GM23338 (cell line): ENCODE measurements around the gene C2orf78. TPM values are rescaled to one million over a fixed set of nuclear protein-coding genes. Genes with fewer than 3 reads are reported as not detected.
"Not testable (repeated sequence)": the region's sequence is repeated elsewhere in the genome, so short reads cannot be mapped to it uniquely, and the experiment has no call there.

Source experiments
- ATAC-seq: fragments of 200-7000 bp; cut with Tn5 transposase; 3 replicates; pipeline ENCODE4 v1.9.1; 2020
- DNase-seq: peaks from one replicate; pipeline ENCODE4 v3.0.0-alpha.2; 2015; ENCODE audit warnings: low spot score
- H2AFZ ChIP-seq: fragments of 200-600 bp; sonication (generic); 2 replicates; pipeline ENCODE4 v1.8.0; 2016; ENCODE audit warnings: antibody characterized with exemption, mild to moderate bottlenecking, moderate library complexity
- H3F3A ChIP-seq: fragments of 200-600 bp; sonication (generic); replicated peaks from 2 replicates; pipeline ENCODE4 v1.8.0; 2017; ENCODE audit warnings: antibody characterized with exemption, mixed run types, low read depth
- H3K27ac ChIP-seq: fragments of 200-600 bp; sonication (generic); 2 replicates; pipeline ENCODE4 v1.6.1; 2016; ENCODE audit warnings: low read depth
- H3K27me3 ChIP-seq: fragments of 200-600 bp; sonication (generic); 2 replicates; pipeline ENCODE4 v1.8.0; 2016; ENCODE audit warnings: mild to moderate bottlenecking, mixed run types, moderate library complexity; ENCODE audit not compliant: insufficient read depth
- H3K36me3 ChIP-seq: fragments of 200-600 bp; sonication (generic); 2 replicates; pipeline ENCODE4 v1.8.0; 2016; ENCODE audit warnings: mild to moderate bottlenecking; ENCODE audit not compliant: insufficient read depth
- H3K4me1 ChIP-seq: fragments of 200-600 bp; sonication (generic); 2 replicates; pipeline ENCODE4 v1.8.0; 2016; ENCODE audit warnings: mild to moderate bottlenecking, moderate library complexity; ENCODE audit not compliant: insufficient read depth
- H3K4me2 ChIP-seq: fragments of 200-600 bp; sonication (generic); 2 replicates; pipeline ENCODE4 v1.7.1; 2017; ENCODE audit warnings: mixed run types
- H3K4me3 ChIP-seq: fragments of 200-600 bp; sonication (generic); 2 replicates; pipeline ENCODE4 v1.6.1; 2016; ENCODE audit warnings: mixed run types
- H3K79me2 ChIP-seq: fragments of 200-600 bp; sonication (generic); replicated peaks from 2 replicates; pipeline ENCODE4 v1.8.0; 2017; ENCODE audit warnings: mild to moderate bottlenecking; ENCODE audit not compliant: insufficient read depth
- H3K9me2 ChIP-seq: fragments of 200-600 bp; sonication (generic); 2 replicates; pipeline ENCODE4 v1.8.0; 2017; ENCODE audit not compliant: insufficient read depth
- H4K20me1 ChIP-seq: fragments of 200-600 bp; sonication (generic); replicated peaks from 2 replicates; pipeline ENCODE4 v1.8.0; 2017; ENCODE audit warnings: mild to moderate bottlenecking; ENCODE audit not compliant: insufficient read depth
- H3K27ac Mint-ChIP-seq: 2 replicates; pipeline ENCODE4 v1.8.0; 2020; ENCODE audit warnings: inconsistent platforms, mild to moderate bottlenecking, moderate library complexity, mixed read lengths
- H3K27me3 Mint-ChIP-seq: 3 replicates; pipeline ENCODE4 v1.8.0; 2022; ENCODE audit warnings: low read depth, mild to moderate bottlenecking, moderate library complexity, mixed read lengths, inconsistent platforms; ENCODE audit not compliant: insufficient read depth, poor library complexity
- H3K36me3 Mint-ChIP-seq: 3 replicates; pipeline ENCODE4 v1.8.0; 2021; ENCODE audit warnings: low read depth, mild to moderate bottlenecking, inconsistent platforms, moderate library complexity, mixed read lengths
- H3K4me1 Mint-ChIP-seq: 3 replicates; pipeline ENCODE4 v1.8.0; 2020; ENCODE audit warnings: mild to moderate bottlenecking, inconsistent platforms, mixed read lengths
- H3K4me3 Mint-ChIP-seq: 3 replicates; pipeline ENCODE4 v1.8.0; 2021; ENCODE audit warnings: moderate library complexity, mild to moderate bottlenecking, inconsistent platforms, mixed read lengths
- H3K9me3 Mint-ChIP-seq: 3 replicates; pipeline ENCODE4 v1.8.0; 2020; ENCODE audit warnings: moderate library complexity, mild to moderate bottlenecking, inconsistent platforms, mixed read lengths
- CREB1 ChIP-seq: fragments of 250-450 bp; sonication (Bioruptor Pico); IDR thresholded peaks from 2 replicates; pipeline ENCODE4 v1.5.0; 2020; ENCODE audit warnings: low read depth, mild to moderate bottlenecking, moderate library complexity
- EZH2 ChIP-seq: fragments of 200-600 bp; sonication (generic); IDR thresholded peaks from one replicate; pipeline ENCODE4 v1.8.0; 2017; ENCODE audit warnings: antibody characterized with exemption, mild to moderate bottlenecking, low read depth; ENCODE audit not compliant: unreplicated experiment
- EZH2phosphoT487 ChIP-seq: fragments of 200-600 bp; sonication (generic); IDR thresholded peaks from one replicate; pipeline ENCODE4 v1.8.1; 2018; ENCODE audit warnings: antibody characterized with exemption; ENCODE audit not compliant: unreplicated experiment
- JUNB ChIP-seq: IDR thresholded peaks from one replicate; pipeline ENCODE4 v1.6.1; 2016; ENCODE audit warnings: antibody characterized with exemption; ENCODE audit not compliant: unreplicated experiment
- NANOG ChIP-seq: IDR thresholded peaks from 2 replicates; pipeline ENCODE4 v1.6.1; 2016; ENCODE audit warnings: antibody characterized with exemption, borderline replicate concordance
- POLR2AphosphoS5 ChIP-seq: IDR thresholded peaks from 2 replicates; pipeline ENCODE4 v1.6.1; 2016; ENCODE audit warnings: antibody characterized with exemption, low read depth
- STAT1 ChIP-seq: IDR thresholded peaks from one replicate; pipeline ENCODE4 v1.6.1; 2016; ENCODE audit warnings: antibody characterized with exemption; ENCODE audit not compliant: unreplicated experiment
- ZNF114 ChIP-seq: fragments of 250-450 bp; sonication (Bioruptor Pico); IDR thresholded peaks from 2 replicates; pipeline ENCODE4 v1.5.0; 2020; ENCODE audit warnings: mild to moderate bottlenecking, moderate library complexity
- ZNF331 ChIP-seq: fragments of 250-450 bp; sonication (Bioruptor Pico); IDR thresholded peaks from 2 replicates; pipeline ENCODE4 v1.5.0; 2020; ENCODE audit warnings: low read depth, mild to moderate bottlenecking, moderate library complexity
- long read RNA-seq: library from polyadenylated mRNA; unstranded; transcript quantifications from one replicate; pipeline ENCODE4 v2.0.0, GENCODE V29; 2020; ENCODE audit not compliant: unreplicated experiment
- polyA plus RNA-seq: library from polyadenylated mRNA; unstranded; fragments of >200 nt; fragmentation: Nextera tagmentation; extraction: Ambion mirVana; gene quantifications from 2 replicates; pipeline ENCODE4 v1.2.1, GENCODE V29; 2016
- total RNA-seq: library from RNA; depleted of rRNA; stranded (reverse); fragments of >200 nt; shearing (Covaris generic); gene quantifications from 2 replicates; pipeline ENCODE4 v1.2.3, GENCODE V29; 2014; rRNA removed
- TF ChIP-seq, protein P1 (sequence below): fragments of 250-450 bp; sonication (Bioruptor Pico); IDR thresholded peaks from 2 replicates; pipeline ENCODE4 v1.5.0; 2020; ENCODE audit warnings: mild to moderate bottlenecking, moderate library complexity
- TF ChIP-seq, protein P2 (sequence below), 2 experiments: fragments of 200-600 bp in 1 of 2; sonication (generic) in 1 of 2; conservative IDR thresholded peaks; 2 replicates each; pipeline versions ENCODE4 v1.5.1 to v1.6.1; 2016 to 2017; ENCODE audit warnings: antibody characterized with exemption in 2 of 2, low read depth in 2 of 2, mild to moderate bottlenecking in 2 of 2, moderate library complexity in 1 of 2

The C2orf78 gene, protein sequence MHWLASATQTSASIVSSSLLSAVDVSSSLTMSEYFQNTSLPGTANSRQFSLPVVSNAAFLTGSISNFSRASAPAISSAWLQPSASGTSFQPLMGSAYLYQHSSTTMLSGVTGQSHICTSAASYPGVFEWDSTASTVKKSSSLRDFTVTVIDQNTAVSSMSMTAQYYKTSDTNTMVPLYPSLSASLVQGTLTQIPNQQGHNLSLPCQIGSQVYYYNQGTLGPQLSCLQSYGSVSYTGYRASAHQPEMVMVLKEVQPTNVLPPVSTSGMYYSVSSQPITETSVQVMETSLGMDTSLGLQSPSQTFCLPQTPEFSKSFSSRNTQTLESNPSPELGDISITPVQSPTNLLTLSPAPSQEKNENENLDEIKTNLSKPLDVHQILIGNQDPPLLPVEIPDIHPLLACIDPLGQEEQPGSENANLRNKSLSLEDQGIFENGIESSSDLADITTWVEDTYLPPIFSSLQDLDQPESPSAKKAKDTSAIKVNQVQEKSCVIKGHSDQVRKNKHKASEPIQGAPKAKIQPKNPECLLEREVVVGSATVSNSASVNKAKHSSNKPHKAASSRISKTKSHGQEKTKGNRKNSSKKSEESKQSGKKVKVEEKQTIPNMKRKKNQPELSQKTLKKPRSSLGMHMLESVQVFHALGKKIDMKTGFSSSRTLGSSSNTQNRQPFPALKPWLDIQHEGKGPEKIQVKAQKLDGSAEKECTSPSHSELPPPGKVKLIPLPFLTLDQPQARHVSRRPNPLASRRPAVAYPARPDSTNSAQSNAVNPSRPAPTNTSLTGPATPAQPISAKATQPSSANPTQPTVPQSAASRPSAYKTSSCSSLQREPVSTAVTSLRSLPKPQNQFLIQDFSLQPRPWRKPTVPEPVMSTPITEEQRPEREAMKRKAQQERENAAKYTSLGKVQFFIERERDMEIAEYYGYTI
- total RNA-seq (0.14 TPM in 1 of 2 replicates, not detected in the other), polyA plus RNA-seq (0.14 and 0.18 TPM in 2 replicates)
- long read RNA-seq: 0 reads

DNA sequence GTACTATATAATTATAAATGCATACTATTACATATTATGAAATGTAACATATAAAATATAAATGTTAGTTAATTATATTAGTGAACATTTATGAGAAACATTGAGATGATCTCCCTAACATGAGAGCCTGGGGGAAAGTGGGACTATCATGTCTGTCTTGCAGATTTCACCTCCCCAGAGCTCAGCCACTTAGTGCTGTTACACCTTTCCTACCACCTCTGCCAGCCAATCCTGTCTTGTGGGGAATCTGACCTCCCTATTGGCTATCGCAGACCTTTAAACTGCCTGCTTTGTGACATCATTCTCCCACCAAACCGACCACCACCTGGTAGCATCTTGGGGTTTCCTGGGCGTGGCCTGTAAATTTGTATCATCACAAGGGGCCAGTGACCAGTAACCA lies at the start of gene C2orf78:
Gene C2orf78, plus strand, starts transcription at position 301 of the 400 bp plus-strand sequence. CDS start 127 bp downstream, outside the sequence.
- not testable (repeated sequence) for H3K9me3 Mint-ChIP-seq

DNA sequence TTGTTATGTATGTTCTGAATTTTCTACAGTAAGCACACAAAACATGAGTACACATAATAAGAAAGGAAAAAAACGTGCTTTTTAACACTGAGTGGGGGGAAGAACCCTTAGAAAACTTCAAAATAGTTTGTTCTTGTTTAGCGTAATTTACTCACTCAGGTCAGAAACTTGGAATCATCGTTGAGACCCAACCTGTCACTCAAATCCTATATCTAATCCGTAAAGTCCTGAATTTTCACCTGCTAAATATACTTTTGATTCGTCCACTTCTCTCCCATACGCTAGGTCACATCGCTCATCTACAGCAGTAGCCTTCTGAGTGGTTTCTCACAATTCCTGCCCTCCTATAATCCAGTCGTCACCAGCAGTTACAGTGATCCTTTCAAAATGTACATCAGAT lies 47.6 kb upstream of the C2orf78 start:
- 0 out of 2 replicates have a peak overlapping the region, but pooled peaks have one; percentile 78 for H3K27ac ChIP-seq
- Mint-ChIP-seq H3K36me3 (peaks cover 26% of the 10 kb centered on the region; the same call in 2 of the 3 replicates), H3K4me1 (peaks cover 4% of the 10 kb centered on the region), H3K9me3 (peaks cover 9% of the 10 kb centered on the region), H3K27ac (peak overlapping the region; percentile 25; the same call in 1 of the 2 replicates), H3K27me3 (peaks cover 16% of the 10 kb centered on the region), H3K4me3 (peak overlapping the region; percentile 95)
- peak overlapping the region; percentile 99 for H3K4me2 ChIP-seq
- H3K36me3 ChIP-seq: peaks cover 3% of the 10 kb centered on the region; the same call in 1 of the 2 replicates
- no peaks in the 10 kb centered on the region for H3K4me1 ChIP-seq
- H4K20me1 ChIP-seq: no peaks in the 10 kb centered on the region; the same call in 1 of the 2 replicates
- peak overlapping the region; percentile 98 for H3K4me3 ChIP-seq
- DNase-seq (no peak), ATAC-seq (no peak)
- H3K27me3 ChIP-seq: peaks cover 31% of the 10 kb centered on the region
- peak overlapping the region; percentile 97 for H2AFZ ChIP-seq
- H3F3A ChIP-seq: peaks cover 8% of the 10 kb centered on the region; the same call in 1 of the 2 replicates
- H3K9me2 ChIP-seq: peaks cover 7% of the 10 kb centered on the region
- H3K79me2 ChIP-seq: peaks cover 16% of the 10 kb centered on the region
- TF ChIP-seq, protein P1, sequence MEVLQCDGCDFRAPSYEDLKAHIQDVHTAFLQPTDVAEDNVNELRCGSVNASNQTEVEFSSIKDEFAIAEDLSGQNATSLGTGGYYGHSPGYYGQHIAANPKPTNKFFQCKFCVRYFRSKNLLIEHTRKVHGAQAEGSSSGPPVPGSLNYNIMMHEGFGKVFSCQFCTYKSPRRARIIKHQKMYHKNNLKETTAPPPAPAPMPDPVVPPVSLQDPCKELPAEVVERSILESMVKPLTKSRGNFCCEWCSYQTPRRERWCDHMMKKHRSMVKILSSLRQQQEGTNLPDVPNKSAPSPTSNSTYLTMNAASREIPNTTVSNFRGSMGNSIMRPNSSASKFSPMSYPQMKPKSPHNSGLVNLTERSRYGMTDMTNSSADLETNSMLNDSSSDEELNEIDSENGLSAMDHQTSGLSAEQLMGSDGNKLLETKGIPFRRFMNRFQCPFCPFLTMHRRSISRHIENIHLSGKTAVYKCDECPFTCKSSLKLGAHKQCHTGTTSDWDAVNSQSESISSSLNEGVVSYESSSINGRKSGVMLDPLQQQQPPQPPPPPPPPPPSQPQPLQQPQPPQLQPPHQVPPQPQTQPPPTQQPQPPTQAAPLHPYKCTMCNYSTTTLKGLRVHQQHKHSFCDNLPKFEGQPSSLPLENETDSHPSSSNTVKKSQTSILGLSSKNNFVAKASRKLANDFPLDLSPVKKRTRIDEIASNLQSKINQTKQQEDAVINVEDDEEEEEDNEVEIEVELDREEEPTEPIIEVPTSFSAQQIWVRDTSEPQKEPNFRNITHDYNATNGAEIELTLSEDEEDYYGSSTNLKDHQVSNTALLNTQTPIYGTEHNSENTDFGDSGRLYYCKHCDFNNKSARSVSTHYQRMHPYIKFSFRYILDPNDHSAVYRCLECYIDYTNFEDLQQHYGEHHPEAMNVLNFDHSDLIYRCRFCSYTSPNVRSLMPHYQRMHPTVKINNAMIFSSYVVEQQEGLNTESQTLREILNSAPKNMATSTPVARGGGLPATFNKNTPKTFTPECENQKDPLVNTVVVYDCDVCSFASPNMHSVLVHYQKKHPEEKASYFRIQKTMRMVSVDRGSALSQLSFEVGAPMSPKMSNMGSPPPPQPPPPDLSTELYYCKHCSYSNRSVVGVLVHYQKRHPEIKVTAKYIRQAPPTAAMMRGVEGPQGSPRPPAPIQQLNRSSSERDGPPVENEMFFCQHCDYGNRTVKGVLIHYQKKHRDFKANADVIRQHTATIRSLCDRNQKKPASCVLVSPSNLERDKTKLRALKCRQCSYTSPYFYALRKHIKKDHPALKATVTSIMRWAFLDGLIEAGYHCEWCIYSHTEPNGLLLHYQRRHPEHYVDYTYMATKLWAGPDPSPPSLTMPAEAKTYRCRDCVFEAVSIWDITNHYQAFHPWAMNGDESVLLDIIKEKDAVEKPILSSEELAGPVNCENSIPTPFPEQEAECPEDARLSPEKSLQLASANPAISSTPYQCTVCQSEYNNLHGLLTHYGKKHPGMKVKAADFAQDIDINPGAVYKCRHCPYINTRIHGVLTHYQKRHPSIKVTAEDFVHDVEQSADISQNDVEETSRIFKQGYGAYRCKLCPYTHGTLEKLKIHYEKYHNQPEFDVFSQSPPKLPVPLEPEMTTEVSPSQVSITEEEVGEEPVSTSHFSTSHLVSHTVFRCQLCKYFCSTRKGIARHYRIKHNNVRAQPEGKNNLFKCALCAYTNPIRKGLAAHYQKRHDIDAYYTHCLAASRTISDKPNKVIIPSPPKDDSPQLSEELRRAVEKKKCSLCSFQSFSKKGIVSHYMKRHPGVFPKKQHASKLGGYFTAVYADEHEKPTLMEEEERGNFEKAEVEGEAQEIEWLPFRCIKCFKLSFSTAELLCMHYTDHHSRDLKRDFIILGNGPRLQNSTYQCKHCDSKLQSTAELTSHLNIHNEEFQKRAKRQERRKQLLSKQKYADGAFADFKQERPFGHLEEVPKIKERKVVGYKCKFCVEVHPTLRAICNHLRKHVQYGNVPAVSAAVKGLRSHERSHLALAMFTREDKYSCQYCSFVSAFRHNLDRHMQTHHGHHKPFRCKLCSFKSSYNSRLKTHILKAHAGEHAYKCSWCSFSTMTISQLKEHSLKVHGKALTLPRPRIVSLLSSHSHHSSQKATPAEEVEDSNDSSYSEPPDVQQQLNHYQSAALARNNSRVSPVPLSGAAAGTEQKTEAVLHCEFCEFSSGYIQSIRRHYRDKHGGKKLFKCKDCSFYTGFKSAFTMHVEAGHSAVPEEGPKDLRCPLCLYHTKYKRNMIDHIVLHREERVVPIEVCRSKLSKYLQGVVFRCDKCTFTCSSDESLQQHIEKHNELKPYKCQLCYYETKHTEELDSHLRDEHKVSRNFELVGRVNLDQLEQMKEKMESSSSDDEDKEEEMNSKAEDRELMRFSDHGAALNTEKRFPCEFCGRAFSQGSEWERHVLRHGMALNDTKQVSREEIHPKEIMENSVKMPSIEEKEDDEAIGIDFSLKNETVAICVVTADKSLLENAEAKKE (CRISPR knock-in tag): no peak
- TF ChIP-seq POLR2AphosphoS5: no peak
- TF ChIP-seq ZNF331 (CRISPR knock-in tag): no peak
- no peak for TF ChIP-seq NANOG
- TF ChIP-seq STAT1: no peak
- no peak for TF ChIP-seq ZNF114 (CRISPR knock-in tag)
- TF ChIP-seq JUNB: no peak
- TF ChIP-seq, protein P2, sequence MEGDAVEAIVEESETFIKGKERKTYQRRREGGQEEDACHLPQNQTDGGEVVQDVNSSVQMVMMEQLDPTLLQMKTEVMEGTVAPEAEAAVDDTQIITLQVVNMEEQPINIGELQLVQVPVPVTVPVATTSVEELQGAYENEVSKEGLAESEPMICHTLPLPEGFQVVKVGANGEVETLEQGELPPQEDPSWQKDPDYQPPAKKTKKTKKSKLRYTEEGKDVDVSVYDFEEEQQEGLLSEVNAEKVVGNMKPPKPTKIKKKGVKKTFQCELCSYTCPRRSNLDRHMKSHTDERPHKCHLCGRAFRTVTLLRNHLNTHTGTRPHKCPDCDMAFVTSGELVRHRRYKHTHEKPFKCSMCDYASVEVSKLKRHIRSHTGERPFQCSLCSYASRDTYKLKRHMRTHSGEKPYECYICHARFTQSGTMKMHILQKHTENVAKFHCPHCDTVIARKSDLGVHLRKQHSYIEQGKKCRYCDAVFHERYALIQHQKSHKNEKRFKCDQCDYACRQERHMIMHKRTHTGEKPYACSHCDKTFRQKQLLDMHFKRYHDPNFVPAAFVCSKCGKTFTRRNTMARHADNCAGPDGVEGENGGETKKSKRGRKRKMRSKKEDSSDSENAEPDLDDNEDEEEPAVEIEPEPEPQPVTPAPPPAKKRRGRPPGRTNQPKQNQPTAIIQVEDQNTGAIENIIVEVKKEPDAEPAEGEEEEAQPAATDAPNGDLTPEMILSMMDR (conservative IDR thresholded peaks at IDR 0.05; ENCODE audit: low read depth in 2 of 2): no peak
- TF ChIP-seq EZH2phosphoT487: no peak
- TF ChIP-seq EZH2: no peak
- TF ChIP-seq CREB1 (CRISPR knock-in tag): no peak

More for the DNA sequence above, at the start of gene C2orf78:
- not testable (repeated sequence) for H4K20me1 ChIP-seq, DNase-seq, H3K27ac Mint-ChIP-seq, H3K4me3 Mint-ChIP-seq, H3K4me1 ChIP-seq, H3K4me3 ChIP-seq, H3K36me3 ChIP-seq, H3K36me3 Mint-ChIP-seq, H3K27me3 ChIP-seq, H3K79me2 ChIP-seq, H3F3A ChIP-seq, H3K9me2 ChIP-seq, H3K27ac ChIP-seq, H3K27me3 Mint-ChIP-seq, H3K4me1 Mint-ChIP-seq, ATAC-seq, H3K4me2 ChIP-seq
- peak within 1 kb of the TSS; percentile 52 for H2AFZ ChIP-seq
